Measurements from ENCODE around the gene AP3B1.

GRCh38 chr5:78113689-78114264, 180.7 kb downstream of the AP3B1 start:
- TF ChIP-seq CTCF (IDR thresholded peaks at IDR 0.05) (no peak), SMC3 (IDR thresholded peaks at IDR 0.05; ENCODE audit: low read depth, low read length) (no peak), RAD21 (IDR thresholded peaks at IDR 0.05; ENCODE audit: low read length) (no peak), SIN3A (IDR thresholded peaks at IDR 0.05; ENCODE audit: borderline replicate concordance, low read depth, low read length) (no peak), JUND (IDR thresholded peaks at IDR 0.05) (no peak), REST (IDR thresholded peaks at IDR 0.05; ENCODE audit: low read depth, low read length) (no peak), CHD2 (IDR thresholded peaks at IDR 0.05; ENCODE audit: low read length, partially characterized antibody) (no peak), EP300 (IDR thresholded peaks at IDR 0.05; ENCODE audit: borderline replicate concordance in 1 of 2, low read depth in 1 of 2, low read length in 1 of 2) (no peak; a peak in 1 of 4 replicates), FOXM1 (IDR thresholded peaks at IDR 0.05; ENCODE audit: low read depth) (no peak), GATA2 (CRISPR knock-in tag; IDR thresholded peaks at IDR 0.05) (no peak), RFX5 (IDR thresholded peaks at IDR 0.05; ENCODE audit: low read length) (no peak), YY1 (IDR thresholded peaks at IDR 0.05; ENCODE audit: low read depth) (no peak), MAX (IDR thresholded peaks at IDR 0.05; ENCODE audit: low read depth) (no peak)
